GM23338 (cell line): ENCODE data around the gene LRRC26. TPM values are rescaled to one million over a fixed set of nuclear protein-coding genes. Genes with fewer than 3 reads are reported as not detected.
A peak's percentile ranks its signal among the peaks of the same experiment; 100 is the strongest.

ENCODE experiments used
- ATAC-seq: fragments of 200-7000 bp; cut with Tn5 transposase; 3 replicates; pipeline ENCODE4 v1.9.1; 2020
- DNase-seq: peaks from one replicate; pipeline ENCODE4 v3.0.0-alpha.2; 2015; ENCODE audit warnings: low spot score
- H2AFZ ChIP-seq: fragments of 200-600 bp; sonication (generic); 2 replicates; pipeline ENCODE4 v1.8.0; 2016; ENCODE audit warnings: antibody characterized with exemption, mild to moderate bottlenecking, moderate library complexity
- H3F3A ChIP-seq: fragments of 200-600 bp; sonication (generic); replicated peaks from 2 replicates; pipeline ENCODE4 v1.8.0; 2017; ENCODE audit warnings: antibody characterized with exemption, mixed run types, low read depth
- H3K27ac ChIP-seq: fragments of 200-600 bp; sonication (generic); 2 replicates; pipeline ENCODE4 v1.6.1; 2016; ENCODE audit warnings: low read depth
- H3K27me3 ChIP-seq: fragments of 200-600 bp; sonication (generic); 2 replicates; pipeline ENCODE4 v1.8.0; 2016; ENCODE audit warnings: mild to moderate bottlenecking, mixed run types, moderate library complexity; ENCODE audit not compliant: insufficient read depth
- H3K36me3 ChIP-seq: fragments of 200-600 bp; sonication (generic); 2 replicates; pipeline ENCODE4 v1.8.0; 2016; ENCODE audit warnings: mild to moderate bottlenecking; ENCODE audit not compliant: insufficient read depth
- H3K4me1 ChIP-seq: fragments of 200-600 bp; sonication (generic); 2 replicates; pipeline ENCODE4 v1.8.0; 2016; ENCODE audit warnings: mild to moderate bottlenecking, moderate library complexity; ENCODE audit not compliant: insufficient read depth
- H3K4me2 ChIP-seq: fragments of 200-600 bp; sonication (generic); 2 replicates; pipeline ENCODE4 v1.7.1; 2017; ENCODE audit warnings: mixed run types
- H3K4me3 ChIP-seq: fragments of 200-600 bp; sonication (generic); 2 replicates; pipeline ENCODE4 v1.6.1; 2016; ENCODE audit warnings: mixed run types
- H3K79me2 ChIP-seq: fragments of 200-600 bp; sonication (generic); replicated peaks from 2 replicates; pipeline ENCODE4 v1.8.0; 2017; ENCODE audit warnings: mild to moderate bottlenecking; ENCODE audit not compliant: insufficient read depth
- H3K9me2 ChIP-seq: fragments of 200-600 bp; sonication (generic); 2 replicates; pipeline ENCODE4 v1.8.0; 2017; ENCODE audit not compliant: insufficient read depth
- H4K20me1 ChIP-seq: fragments of 200-600 bp; sonication (generic); replicated peaks from 2 replicates; pipeline ENCODE4 v1.8.0; 2017; ENCODE audit warnings: mild to moderate bottlenecking; ENCODE audit not compliant: insufficient read depth
- H3K27ac Mint-ChIP-seq: 2 replicates; pipeline ENCODE4 v1.8.0; 2020; ENCODE audit warnings: inconsistent platforms, mild to moderate bottlenecking, moderate library complexity, mixed read lengths
- H3K27me3 Mint-ChIP-seq: 3 replicates; pipeline ENCODE4 v1.8.0; 2022; ENCODE audit warnings: low read depth, mild to moderate bottlenecking, moderate library complexity, mixed read lengths, inconsistent platforms; ENCODE audit not compliant: insufficient read depth, poor library complexity
- H3K36me3 Mint-ChIP-seq: 3 replicates; pipeline ENCODE4 v1.8.0; 2021; ENCODE audit warnings: low read depth, mild to moderate bottlenecking, inconsistent platforms, moderate library complexity, mixed read lengths
- H3K4me1 Mint-ChIP-seq: 3 replicates; pipeline ENCODE4 v1.8.0; 2020; ENCODE audit warnings: mild to moderate bottlenecking, inconsistent platforms, mixed read lengths
- H3K4me3 Mint-ChIP-seq: 3 replicates; pipeline ENCODE4 v1.8.0; 2021; ENCODE audit warnings: moderate library complexity, mild to moderate bottlenecking, inconsistent platforms, mixed read lengths
- H3K9me3 Mint-ChIP-seq: 3 replicates; pipeline ENCODE4 v1.8.0; 2020; ENCODE audit warnings: moderate library complexity, mild to moderate bottlenecking, inconsistent platforms, mixed read lengths
- CREB1 ChIP-seq: fragments of 250-450 bp; sonication (Bioruptor Pico); IDR thresholded peaks from 2 replicates; pipeline ENCODE4 v1.5.0; 2020; ENCODE audit warnings: low read depth, mild to moderate bottlenecking, moderate library complexity
- CTCF ChIP-seq, 2 experiments: fragments of 200-600 bp in 1 of 2; sonication (generic) in 1 of 2; conservative IDR thresholded peaks; 2 replicates each; pipeline versions ENCODE4 v1.5.1 to v1.6.1; 2016 to 2017; ENCODE audit warnings: antibody characterized with exemption in 2 of 2, low read depth in 2 of 2, mild to moderate bottlenecking in 2 of 2, moderate library complexity in 1 of 2
- ETS1 ChIP-seq: IDR thresholded peaks from 2 replicates; pipeline ENCODE4 v1.6.1; 2016; ENCODE audit warnings: antibody characterized with exemption
- EZH2 ChIP-seq: fragments of 200-600 bp; sonication (generic); IDR thresholded peaks from one replicate; pipeline ENCODE4 v1.8.0; 2017; ENCODE audit warnings: antibody characterized with exemption, mild to moderate bottlenecking, low read depth; ENCODE audit not compliant: unreplicated experiment
- EZH2phosphoT487 ChIP-seq: fragments of 200-600 bp; sonication (generic); IDR thresholded peaks from one replicate; pipeline ENCODE4 v1.8.1; 2018; ENCODE audit warnings: antibody characterized with exemption; ENCODE audit not compliant: unreplicated experiment
- JUNB ChIP-seq: IDR thresholded peaks from one replicate; pipeline ENCODE4 v1.6.1; 2016; ENCODE audit warnings: antibody characterized with exemption; ENCODE audit not compliant: unreplicated experiment
- NANOG ChIP-seq: IDR thresholded peaks from 2 replicates; pipeline ENCODE4 v1.6.1; 2016; ENCODE audit warnings: antibody characterized with exemption, borderline replicate concordance
- POLR2AphosphoS5 ChIP-seq: IDR thresholded peaks from 2 replicates; pipeline ENCODE4 v1.6.1; 2016; ENCODE audit warnings: antibody characterized with exemption, low read depth
- REST ChIP-seq: IDR thresholded peaks from one replicate; pipeline ENCODE4 v1.6.1; 2018; ENCODE audit warnings: antibody characterized with exemption; ENCODE audit not compliant: unreplicated experiment
- STAT1 ChIP-seq: IDR thresholded peaks from one replicate; pipeline ENCODE4 v1.6.1; 2016; ENCODE audit warnings: antibody characterized with exemption; ENCODE audit not compliant: unreplicated experiment
- ZNF114 ChIP-seq: fragments of 250-450 bp; sonication (Bioruptor Pico); IDR thresholded peaks from 2 replicates; pipeline ENCODE4 v1.5.0; 2020; ENCODE audit warnings: mild to moderate bottlenecking, moderate library complexity
- ZNF331 ChIP-seq: fragments of 250-450 bp; sonication (Bioruptor Pico); IDR thresholded peaks from 2 replicates; pipeline ENCODE4 v1.5.0; 2020; ENCODE audit warnings: low read depth, mild to moderate bottlenecking, moderate library complexity
- ZNF462 ChIP-seq: fragments of 250-450 bp; sonication (Bioruptor Pico); IDR thresholded peaks from 2 replicates; pipeline ENCODE4 v1.5.0; 2020; ENCODE audit warnings: mild to moderate bottlenecking, moderate library complexity
- polyA plus RNA-seq: library from polyadenylated mRNA; unstranded; fragments of >200 nt; fragmentation: Nextera tagmentation; extraction: Ambion mirVana; gene quantifications from 2 replicates; pipeline ENCODE4 v1.2.1, GENCODE V29; 2016
- total RNA-seq: library from RNA; depleted of rRNA; stranded (reverse); fragments of >200 nt; shearing (Covaris generic); gene quantifications from 2 replicates; pipeline ENCODE4 v1.2.3, GENCODE V29; 2014

The LRRC26 gene
- total and polyA plus RNA-seq, 2 experiments from 2014 or later = 0.21 to 4.3 TPM

GRCh38 chr9:137204731-137205125 is 34.9 kb upstream of the LRRC26 start:
- H2AFZ ChIP-seq = no peak overlapping the region
- H4K20me1 ChIP-seq = peaks cover 14% of the 10 kb centered on the region
- Mint-ChIP-seq H3K27me3 (peaks cover 22% of the 10 kb centered on the region), H3K36me3 (peaks cover 25% of the 10 kb centered on the region), H3K27ac (peak overlapping the region; percentile 93), H3K4me1 (peaks cover 30% of the 10 kb centered on the region), H3K4me3 (peak overlapping the region; percentile 97), H3K9me3 (no peaks in the 10 kb centered on the region)
- H3K36me3 ChIP-seq = no peaks in the 10 kb centered on the region
- H3F3A ChIP-seq = peaks cover 21% of the 10 kb centered on the region; the same call in 1 of the 2 replicates
- H3K27me3 ChIP-seq = no peaks in the 10 kb centered on the region
- H3K27ac ChIP-seq = no peak overlapping the region
- DNase-seq = no peak
- peak overlapping the region; percentile 98 for H3K4me3 ChIP-seq
- H3K4me1 ChIP-seq = peaks cover 24% of the 10 kb centered on the region
- no peak for ATAC-seq
- peak overlapping the region; percentile 98 for H3K4me2 ChIP-seq
- no peaks in the 10 kb centered on the region for H3K9me2 ChIP-seq
- no peak for TF ChIP-seq JUNB
- no peak for TF ChIP-seq NANOG
- no peak for TF ChIP-seq REST
- no peak for TF ChIP-seq ZNF462 (CRISPR knock-in tag)
- TF ChIP-seq POLR2AphosphoS5 = no peak
- TF ChIP-seq EZH2phosphoT487 = no peak
- TF ChIP-seq CTCF (conservative IDR thresholded peaks at IDR 0.05; ENCODE audit: low read depth in 2 of 2) = no peak
- TF ChIP-seq STAT1 = no peak
- TF ChIP-seq ETS1 = no peak
- no peak for TF ChIP-seq EZH2
- TF ChIP-seq ZNF114 (CRISPR knock-in tag) = no peak
- no peak for TF ChIP-seq CREB1 (CRISPR knock-in tag)
- no peak for TF ChIP-seq ZNF331 (CRISPR knock-in tag)
- peaks cover 42% of the 10 kb centered on the region for H3K79me2 ChIP-seq
